HFF-Myc (cell line): ENCODE measurements around the gene RHO.
"Not testable (repeated sequence)": the region's sequence is repeated elsewhere in the genome, so short reads cannot be mapped to it uniquely, and the experiment has no call there.

Experiments
- DNase-seq: peaks from one replicate; pipeline ENCODE4 v3.0.0-alpha.2; 2011; ENCODE audit warnings: low read depth; ENCODE audit errors: extremely low read depth
- H3K4me3 ChIP-seq: replicated peaks from 2 replicates; pipeline ENCODE4 v1.5.1; 2011; ENCODE audit warnings: low read depth, mild to moderate bottlenecking, control low read depth, low read length
- CTCF ChIP-seq: IDR thresholded peaks from 2 replicates; pipeline ENCODE4 v1.5.1; 2012; ENCODE audit warnings: mild to moderate bottlenecking, low read depth, low read length, control low read depth; ENCODE audit errors: missing control alignments

The RHO gene

GRCh38 chr3:129505341-129505740, 23.1 kb upstream of the RHO start:
- DNase-seq = no peak
- no peak overlapping the region for H3K4me3 ChIP-seq
- no peak for TF ChIP-seq CTCF

- no peak for TF ChIP-seq CTCF
- no peak overlapping the region for H3K4me3 ChIP-seq
- no peak for DNase-seq
These were observed 22.2 kb upstream of the RHO start for GRCh38 chr3:129506231-129506742.

GRCh38 chr3:129507181-129507831, 21.1 kb upstream of the RHO start:
- TF ChIP-seq CTCF = no peak
- no peak for DNase-seq
- H3K4me3 ChIP-seq = no peak overlapping the region

GRCh38 chr3:129512595-129512994, 15.8 kb upstream of the RHO start:
- no peak for DNase-seq
- no peak for TF ChIP-seq CTCF
- no peak overlapping the region for H3K4me3 ChIP-seq

- no peak for DNase-seq
- H3K4me3 ChIP-seq = no peak overlapping the region
- TF ChIP-seq CTCF = no peak
These were observed 14.7 kb upstream of the RHO start for GRCh38 chr3:129513705-129514104.

GRCh38 chr3:129514110-129514509, 14.3 kb upstream of the RHO start:
- no peak for DNase-seq
- no peak for TF ChIP-seq CTCF
- H3K4me3 ChIP-seq = no peak overlapping the region

- H3K4me3 ChIP-seq = no peak overlapping the region
- no peak for DNase-seq
- TF ChIP-seq CTCF = no peak
These were observed 13.9 kb upstream of the RHO start for GRCh38 chr3:129514563-129514962.

GRCh38 chr3:129515108-129515820, 13.2 kb upstream of the RHO start:
- not testable (repeated sequence) for DNase-seq, H3K4me3 ChIP-seq

- DNase-seq, H3K4me3 ChIP-seq: not testable (repeated sequence)
These were observed 12.5 kb upstream of the RHO start for GRCh38 chr3:129515821-129516432.
